Natural killer cell (primary cell): ENCODE results near the gene ZRANB1. TPM values are rescaled to one million over a fixed set of nuclear protein-coding genes. Genes with fewer than 3 reads are reported as not detected.

Source experiments
- ATAC-seq, 3 donors: fragments of 150-1000 bp in 2 of 3; fragments of 200-7000 bp in 1 of 3; cut with Tn5 transposase; 1 replicate in 1 of 3; 2 replicates in 2 of 3; pipeline ENCODE4 v1.10.0; 2021; ENCODE audit warnings: mild to moderate bottlenecking in 2 of 3, moderate library complexity in 2 of 3
- DNase-seq, 2 donors: peaks; one replicate each; pipeline versions ENCODE4 v3.0.0 to v3.0.0-alpha.2; 2013 to 2021; ENCODE audit warnings: mixed read lengths in 1 of 2
- H3K27ac ChIP-seq: one replicate; pipeline ENCODE4 v1.5.1; 2013; ENCODE audit warnings: mild to moderate bottlenecking, low read length
- H3K27me3 ChIP-seq: one replicate; pipeline ENCODE4 v1.6.1; 2013; ENCODE audit warnings: low read length; ENCODE audit not compliant: control insufficient read depth, insufficient read depth
- H3K36me3 ChIP-seq: one replicate; pipeline ENCODE4 v1.6.1; 2013; ENCODE audit warnings: low read length; ENCODE audit not compliant: control insufficient read depth, insufficient read depth
- H3K4me1 ChIP-seq: one replicate; pipeline ENCODE4 v1.6.1; 2013; ENCODE audit warnings: low read length; ENCODE audit not compliant: control insufficient read depth, insufficient read depth
- H3K4me3 ChIP-seq: one replicate; pipeline ENCODE4 v1.5.1; 2013; ENCODE audit warnings: low read length
- H3K9me3 ChIP-seq: one replicate; pipeline ENCODE4 v1.6.1; 2013; ENCODE audit warnings: low read length; ENCODE audit not compliant: control insufficient read depth, insufficient read depth
- H3K27ac Mint-ChIP-seq, 2 donors: one replicate each; pipeline ENCODE4 v1.8.0; 2022; ENCODE audit warnings: mild to moderate bottlenecking in 2 of 2, mixed read lengths in 2 of 2, moderate library complexity in 1 of 2
- H3K27me3 Mint-ChIP-seq, 2 donors: one replicate each; pipeline ENCODE4 v1.8.0; 2022; ENCODE audit warnings: low read depth in 2 of 2, mixed read lengths in 2 of 2
- H3K36me3 Mint-ChIP-seq: one replicate; pipeline ENCODE4 v1.8.0; 2022; ENCODE audit warnings: mixed read lengths
- H3K4me1 Mint-ChIP-seq, 2 donors: one replicate each; pipeline ENCODE4 v1.8.0; 2022; ENCODE audit warnings: mixed read lengths in 2 of 2
- H3K4me3 Mint-ChIP-seq: one replicate; pipeline ENCODE4 v1.8.0; 2022; ENCODE audit warnings: mild to moderate bottlenecking, moderate library complexity, mixed read lengths
- H3K9me3 Mint-ChIP-seq, 2 donors: one replicate each; pipeline ENCODE4 v1.8.0; 2022; ENCODE audit warnings: mixed read lengths in 2 of 2
- CTCF ChIP-seq: fragments of 200-600 bp; IDR thresholded peaks from one replicate; pipeline ENCODE4 v1.8.0; 2022; ENCODE audit warnings: antibody characterized with exemption
- WGBS: methylation state at CpG from one replicate; pipeline ENCODE4 v1.1.7; 2013; ENCODE audit warnings: missing lambda C conversion rate; ENCODE audit not compliant: insufficient coverage; 5-methylcytosine and 5-hydroxymethylcytosine counted together
- intact Hi-C: fragments of 100-400 bp; cut with micrococcal nuclease; formaldehyde crosslinking; loops from one replicate; pipeline ENCODE4 v1.14.2; 2022
- total RNA-seq, 4 donors: library from RNA; stranded (reverse); fragments of 120-200 nt in 1 of 4; gene quantifications; one replicate each; pipeline versions ENCODE4 v1.2.3 to v1.2.4, GENCODE V29; 2013 to 2022

The ZRANB1 gene
- total RNA-seq, 3 donors from 2014 or later (not counting 1 experiment from before 2014, with no cell fraction given): 18.0 to 20.5 (median 18.8) TPM

DNA sequence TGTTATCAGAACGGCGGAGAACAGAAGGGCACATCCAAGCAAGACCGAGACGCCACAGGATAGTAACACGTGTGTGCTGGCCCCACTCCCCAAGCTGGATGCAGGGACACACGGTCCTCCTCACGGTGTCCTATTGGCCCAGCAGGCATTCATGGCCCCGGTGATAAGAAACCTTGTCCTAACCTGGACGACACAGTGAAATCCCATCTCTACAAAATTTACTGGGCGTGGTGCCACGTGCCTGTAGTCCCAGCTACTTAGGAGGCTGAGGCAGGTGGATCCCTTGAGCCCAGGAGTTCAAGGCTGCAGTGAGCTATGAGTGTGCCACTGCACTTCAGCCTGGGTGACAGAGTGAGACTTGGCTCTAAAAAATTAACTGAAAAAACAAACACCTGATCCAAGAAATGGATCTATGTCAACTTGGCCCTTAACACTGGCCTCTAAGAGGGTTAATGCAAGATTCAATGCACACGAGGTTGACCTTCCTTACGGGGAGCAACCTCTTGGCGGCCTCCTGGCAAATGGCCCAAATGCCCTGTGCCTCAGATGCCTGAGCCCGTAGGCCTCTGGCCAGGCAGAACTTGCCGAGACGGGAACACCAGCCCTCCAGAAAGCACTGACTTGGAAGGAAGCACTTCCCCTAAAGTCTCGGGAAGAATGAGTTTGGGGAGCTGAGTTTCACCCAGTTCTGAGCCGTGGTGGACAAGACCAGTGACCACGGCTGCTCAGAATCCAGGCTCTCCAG is 72.3 kb downstream of the ZRANB1 start:
- H3K4me1 Mint-ChIP-seq: peaks cover 74 to 79% of the 10 kb centered on the region in 2 donors
- Histone ChIP-seq H3K27ac (no peak overlapping the region), H3K4me3 (no peak overlapping the region), H3K4me1 (peaks cover 44% of the 10 kb centered on the region), H3K36me3 (peaks cover 6% of the 10 kb centered on the region), H3K27me3 (no peaks in the 10 kb centered on the region), H3K9me3 (no peaks in the 10 kb centered on the region)
- H3K36me3 Mint-ChIP-seq: no peaks in the 10 kb centered on the region
- ATAC-seq (no peak), DNase-seq (no peak)
- TF ChIP-seq CTCF: no peak
- peak overlapping the region; percentile 90 for H3K4me3 Mint-ChIP-seq
- H3K27ac Mint-ChIP-seq: peak overlapping the region in 1 of 2 donors; percentile 84
- WGBS: 88% methylated on average over 20 of the region's 20 CpGs
- intact Hi-C loops: loop anchor here (2.0 kb wide), 1 partner anchor 51 kb away; no protein-coding TSS in a partner anchor
- no peaks in the 10 kb centered on the region for H3K9me3 Mint-ChIP-seq
- no peaks in the 10 kb centered on the region for H3K27me3 Mint-ChIP-seq

GRCh38 chr10:125014836-125015355 is 73.0 kb downstream of the ZRANB1 start:
- H3K4me3 Mint-ChIP-seq: peak overlapping the region; percentile 90
- Histone ChIP-seq H3K36me3 (peaks cover 6% of the 10 kb centered on the region), H3K27me3 (no peaks in the 10 kb centered on the region), H3K4me3 (no peak overlapping the region), H3K4me1 (peaks cover 50% of the 10 kb centered on the region), H3K27ac (no peak overlapping the region), H3K9me3 (no peaks in the 10 kb centered on the region)
- intact Hi-C loops: loop anchor here (2.0 to 5.0 kb wide), 2 partner anchors 50 to 142 kb away; no protein-coding TSS in a partner anchor
- peak overlapping the region; percentile 84 to 87 for H3K27ac Mint-ChIP-seq
- peak; percentile 2 to 19 (median 6) for ATAC-seq
- no peaks in the 10 kb centered on the region for H3K9me3 Mint-ChIP-seq
- 46% methylated on average over 19 of the region's 19 CpGs for WGBS
- no peak for TF ChIP-seq CTCF
- H3K27me3 Mint-ChIP-seq: no peaks in the 10 kb centered on the region
- no peaks in the 10 kb centered on the region for H3K36me3 Mint-ChIP-seq
- no peak for DNase-seq
- H3K4me1 Mint-ChIP-seq: peaks cover 74 to 80% of the 10 kb centered on the region in 2 donors

DNA sequence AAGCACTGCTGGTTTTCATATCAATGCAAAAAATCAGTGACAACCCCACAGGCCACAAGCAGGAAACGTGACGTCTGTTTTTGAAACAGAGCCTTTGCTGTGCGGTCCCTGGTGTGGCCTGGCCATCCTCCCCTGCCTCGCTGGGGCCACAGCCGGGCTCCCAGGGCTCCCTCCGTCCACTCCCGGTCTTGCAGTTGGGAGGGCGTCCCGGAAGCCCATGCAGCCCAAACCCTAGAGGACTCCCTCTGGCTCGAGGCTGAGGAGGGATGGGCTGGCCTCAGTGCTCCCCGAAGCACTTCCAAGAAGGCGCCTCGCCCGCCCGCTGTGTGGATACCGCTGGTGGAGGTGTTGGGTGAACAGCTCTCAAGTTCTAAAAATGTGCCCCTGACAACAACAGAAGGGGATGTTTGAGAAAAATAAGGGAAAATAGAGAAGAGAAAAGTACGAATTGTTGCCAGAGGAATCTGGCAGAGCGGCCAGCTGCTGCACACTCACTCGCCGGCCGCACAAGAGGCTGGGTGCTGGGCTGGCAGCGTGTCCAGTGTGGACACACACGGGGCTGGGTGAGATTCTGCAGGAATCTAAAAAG is 73.5 kb downstream of the ZRANB1 start:
- H3K27me3 Mint-ChIP-seq: no peaks in the 10 kb centered on the region

More for the DNA sequence above, 73.5 kb downstream of the ZRANB1 start:
- peak overlapping the region; percentile 84 to 87 for H3K27ac Mint-ChIP-seq
- Histone ChIP-seq H3K4me1 (peaks cover 53% of the 10 kb centered on the region), H3K9me3 (no peaks in the 10 kb centered on the region), H3K4me3 (no peak overlapping the region), H3K36me3 (peaks cover 6% of the 10 kb centered on the region), H3K27ac (peak overlapping the region; percentile 8), H3K27me3 (no peaks in the 10 kb centered on the region)
- peak overlapping the region; percentile 90 for H3K4me3 Mint-ChIP-seq
- ATAC-seq (peak; percentile 83 to 92 (median 87)), DNase-seq (peak; percentile 49 to 70)
- intact Hi-C loops: loop anchor here (2.0 to 5.0 kb wide), 2 partner anchors 49 to 142 kb away; no protein-coding TSS in a partner anchor
- H3K9me3 Mint-ChIP-seq: no peaks in the 10 kb centered on the region
- H3K4me1 Mint-ChIP-seq: peaks cover 73 to 80% of the 10 kb centered on the region in 2 donors
- TF ChIP-seq CTCF: no peak
- no peaks in the 10 kb centered on the region for H3K36me3 Mint-ChIP-seq
- 39% methylated on average over 23 of the region's 23 CpGs for WGBS
